CD8-positive, alpha-beta memory T cell (primary cell): Measurements from ENCODE around the gene SETD3. TPM values are rescaled to one million over a fixed set of nuclear protein-coding genes. Genes with fewer than 3 reads are reported as not detected.

Source experiments
- CTCF ChIA-PET: fragments of 350-600 bp; sonication (Branson Sonifier 250); formaldehyde crosslinking; loops from one replicate; lab custom pipeline; 2021; ENCODE audit warnings: antibody characterized with exemption; lab: Charles Lee
- POLR2A ChIA-PET: fragments of 350-600 bp; sonication (Branson Sonifier 250); formaldehyde crosslinking; loops from one replicate; lab custom pipeline; 2021; ENCODE audit warnings: antibody characterized with exemption; lab: Charles Lee
- DNase-seq, 5 donors: peaks; one replicate each; pipeline versions ENCODE4 v3.0.0 to v3.0.0-alpha.2; 2020 to 2022; ENCODE audit warnings: mixed read lengths in 1 of 5
- H3K27ac ChIP-seq: one replicate; pipeline ENCODE4 v1.7.0; 2013; ENCODE audit warnings: low read depth, mild to moderate bottlenecking, low read length, moderate library complexity
- H3K27me3 ChIP-seq: 2 replicates; pipeline ENCODE4 v1.7.0; 2013; ENCODE audit warnings: low read length, mild to moderate bottlenecking; ENCODE audit not compliant: insufficient read depth, poor library complexity, severe bottlenecking
- H3K36me3 ChIP-seq: 2 replicates; pipeline ENCODE4 v1.7.0; 2013; ENCODE audit warnings: mild to moderate bottlenecking, low read length, moderate library complexity; ENCODE audit not compliant: insufficient read depth
- H3K4me1 ChIP-seq: 2 replicates; pipeline ENCODE4 v1.7.0; 2013; ENCODE audit warnings: mild to moderate bottlenecking, low read length, moderate library complexity; ENCODE audit not compliant: insufficient read depth
- H3K4me3 ChIP-seq: 2 replicates; pipeline ENCODE4 v1.7.0; 2013; ENCODE audit warnings: mild to moderate bottlenecking, low read length
- H3K9me3 ChIP-seq: 2 replicates; pipeline ENCODE4 v1.7.0; 2013; ENCODE audit warnings: mild to moderate bottlenecking, low read length
- H3K27ac Mint-ChIP-seq, 8 donors: one replicate each; pipeline ENCODE4 v1.8.0; 2020 to 2021; ENCODE audit warnings: mixed read lengths in 8 of 8, mild to moderate bottlenecking in 6 of 8, inconsistent platforms in 3 of 8, moderate library complexity in 3 of 8
- H3K27me3 Mint-ChIP-seq, 2 donors: one replicate each; pipeline ENCODE4 v1.8.0; 2020 to 2021; ENCODE audit warnings: mixed read lengths in 2 of 2, mild to moderate bottlenecking in 1 of 2, moderate library complexity in 1 of 2
- H3K36me3 Mint-ChIP-seq, 3 donors: one replicate each; pipeline ENCODE4 v1.8.0; 2020 to 2021; ENCODE audit warnings: mixed read lengths in 3 of 3, inconsistent platforms in 1 of 3, mild to moderate bottlenecking in 1 of 3
- H3K4me1 Mint-ChIP-seq, 3 donors: one replicate each; pipeline ENCODE4 v1.8.0; 2020 to 2021; ENCODE audit warnings: mixed read lengths in 3 of 3, inconsistent platforms in 1 of 3, mild to moderate bottlenecking in 1 of 3
- H3K4me3 Mint-ChIP-seq, 7 donors: one replicate each; pipeline ENCODE4 v1.8.0; 2020 to 2021; ENCODE audit warnings: mixed read lengths in 7 of 7, mild to moderate bottlenecking in 6 of 7, moderate library complexity in 4 of 7, inconsistent platforms in 2 of 7
- H3K9me3 Mint-ChIP-seq, 5 donors: one replicate each; pipeline ENCODE4 v1.8.0; 2020 to 2022; ENCODE audit warnings: mixed read lengths in 5 of 5, mild to moderate bottlenecking in 3 of 5, moderate library complexity in 2 of 5, inconsistent platforms in 1 of 5
- polyA plus RNA-seq: library from polyadenylated mRNA; unstranded; fragments of 300-500 nt; fragmentation: Illumina TruSeq; gene quantifications from one replicate; pipeline ENCODE4 v1.2.3, GENCODE V29; 2021
- total RNA-seq, 2 experiments: library from RNA; stranded (reverse); gene quantifications; one replicate each; pipeline ENCODE4 v1.2.3, GENCODE V29; 2021

SETD3 gene
- total and polyA plus RNA-seq, 3 experiments from 2014 or later: 52.1 to 57.9 (median 57.1) TPM

DNA sequence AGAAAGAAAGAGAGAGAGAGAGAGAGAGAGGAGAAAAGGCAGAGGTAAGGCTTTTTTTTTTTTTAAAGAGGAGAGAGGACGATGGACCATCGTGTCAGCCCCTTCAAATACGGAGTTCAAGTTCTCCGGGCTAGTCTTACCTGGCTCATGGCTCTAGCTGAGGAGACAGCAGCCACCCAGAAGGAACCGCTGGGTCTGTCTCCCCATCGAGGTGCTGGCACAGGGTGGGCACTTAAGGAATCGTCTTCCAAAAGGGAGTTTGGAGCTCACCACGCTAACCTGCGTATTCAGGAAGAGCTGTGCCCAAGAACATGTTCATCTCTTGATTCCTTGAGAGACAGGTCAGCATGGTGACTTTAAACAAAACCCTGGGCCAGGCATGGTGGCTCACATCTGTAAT, 102.7 kb downstream of the SETD3 start:
- no peaks in the 10 kb centered on the region for H3K36me3 ChIP-seq
- no peak overlapping the region for H3K4me3 ChIP-seq
- H3K4me1 ChIP-seq: no peaks in the 10 kb centered on the region
- no peaks in the 10 kb centered on the region for H3K27me3 ChIP-seq
- H3K27ac ChIP-seq: no peak overlapping the region
- H3K9me3 ChIP-seq: no peaks in the 10 kb centered on the region
- POLR2A ChIA-PET: no interaction called here
- Mint-ChIP-seq H3K4me3 (no peak overlapping the region), H3K36me3 (no peaks in the 10 kb centered on the region), H3K4me1 (peaks cover 5 to 9% (median 5%) of the 10 kb centered on the region in 3 donors), H3K27me3 (peaks cover 9 to 40% of the 10 kb centered on the region in 2 donors), H3K9me3 (no peaks in the 10 kb centered on the region), H3K27ac (no peak overlapping the region)
- DNase-seq: no peak
- CTCF ChIA-PET: interaction anchor here (1.2 kb wide), 1 partner anchor 15 kb away, joined by 3 read pairs; no protein-coding TSS in a partner anchor

- no peak overlapping the region for H3K27ac ChIP-seq
- H3K9me3 ChIP-seq: no peaks in the 10 kb centered on the region
- no peaks in the 10 kb centered on the region for H3K36me3 ChIP-seq
- no peaks in the 10 kb centered on the region for H3K27me3 ChIP-seq
- CTCF ChIA-PET: no interaction called here
- peaks cover 0 to 9% (median 0%) of the 10 kb centered on the region in 3 donors for H3K36me3 Mint-ChIP-seq
- no peaks in the 10 kb centered on the region for H3K4me1 ChIP-seq
- no peak for DNase-seq
- no peak overlapping the region for H3K4me3 ChIP-seq
- no peaks in the 10 kb centered on the region for H3K9me3 Mint-ChIP-seq
- H3K4me3 Mint-ChIP-seq: no peak overlapping the region
- no peaks in the 10 kb centered on the region for H3K4me1 Mint-ChIP-seq
- POLR2A ChIA-PET: no interaction called here
- H3K27ac Mint-ChIP-seq: no peak overlapping the region
- peaks cover 7 to 33% of the 10 kb centered on the region in 2 donors for H3K27me3 Mint-ChIP-seq
Observed at GRCh38 chr14:99374964-99375363, 105.7 kb downstream of the SETD3 start.

GRCh38 chr14:99363616-99364290, 116.9 kb downstream of the SETD3 start:
- Histone ChIP-seq H3K4me3 (no peak overlapping the region), H3K9me3 (no peaks in the 10 kb centered on the region), H3K27ac (no peak overlapping the region), H3K27me3 (no peaks in the 10 kb centered on the region), H3K4me1 (no peaks in the 10 kb centered on the region), H3K36me3 (no peaks in the 10 kb centered on the region)
- Mint-ChIP-seq H3K27me3 (peaks cover 0 to 12% of the 10 kb centered on the region in 2 donors), H3K27ac (no peak overlapping the region), H3K4me1 (no peaks in the 10 kb centered on the region), H3K4me3 (no peak overlapping the region), H3K36me3 (no peaks in the 10 kb centered on the region), H3K9me3 (no peaks in the 10 kb centered on the region)
- CTCF ChIA-PET: no interaction called here
- no peak for DNase-seq
- POLR2A ChIA-PET: no interaction called here

GRCh38 chr14:99363051-99363450, 117.6 kb downstream of the SETD3 start:
- Histone ChIP-seq H3K36me3 (no peaks in the 10 kb centered on the region), H3K4me1 (no peaks in the 10 kb centered on the region), H3K9me3 (no peaks in the 10 kb centered on the region), H3K4me3 (no peak overlapping the region), H3K27me3 (no peaks in the 10 kb centered on the region), H3K27ac (no peak overlapping the region)
- Mint-ChIP-seq H3K4me1 (no peaks in the 10 kb centered on the region), H3K36me3 (no peaks in the 10 kb centered on the region), H3K4me3 (no peak overlapping the region), H3K9me3 (no peaks in the 10 kb centered on the region), H3K27me3 (peaks cover 0 to 9% of the 10 kb centered on the region in 2 donors), H3K27ac (no peak overlapping the region)
- DNase-seq: no peak
- ChIA-PET CTCF (no interaction called here), POLR2A (no interaction called here)

DNA sequence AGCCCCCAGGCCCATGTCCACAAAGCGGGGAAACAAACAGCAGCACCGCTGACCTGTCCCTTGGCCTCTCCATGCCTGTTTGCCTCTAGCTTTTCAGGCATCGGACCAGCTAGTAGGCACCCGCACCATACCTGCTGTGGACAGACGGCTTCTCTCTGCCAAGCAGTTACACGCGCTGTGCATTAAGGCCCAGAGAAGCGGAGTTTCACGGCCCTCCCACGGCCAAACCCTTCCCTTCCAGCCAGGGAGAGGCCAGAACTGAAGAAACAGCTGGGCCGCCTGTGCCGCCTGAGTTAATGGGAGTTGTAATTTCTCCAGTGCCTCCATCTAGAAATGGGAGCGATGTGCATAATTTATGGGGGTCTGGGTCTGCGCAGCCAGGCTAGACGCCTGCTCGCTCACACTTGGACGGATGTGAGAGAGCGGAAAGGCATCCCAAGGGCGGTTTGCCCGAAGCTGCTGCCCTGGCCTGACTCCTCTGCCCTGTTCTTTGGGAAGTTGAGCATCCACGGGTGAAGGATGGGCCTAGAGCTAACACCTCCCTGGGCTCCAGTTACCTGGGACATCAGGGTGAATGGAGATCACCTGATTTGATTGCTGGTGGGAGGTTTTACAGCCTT, 119.0 kb downstream of the SETD3 start:
- no peaks in the 10 kb centered on the region for H3K4me1 ChIP-seq
- H3K4me3 ChIP-seq: no peak overlapping the region
- no peak overlapping the region for H3K27ac ChIP-seq
- H3K36me3 Mint-ChIP-seq: no peaks in the 10 kb centered on the region
- ChIA-PET POLR2A (no interaction called here), CTCF (no interaction called here)
- H3K4me3 Mint-ChIP-seq: no peak overlapping the region
- no peaks in the 10 kb centered on the region for H3K9me3 Mint-ChIP-seq
- no peaks in the 10 kb centered on the region for H3K27me3 ChIP-seq
- no peaks in the 10 kb centered on the region for H3K4me1 Mint-ChIP-seq
- H3K36me3 ChIP-seq: no peaks in the 10 kb centered on the region
- H3K27ac Mint-ChIP-seq: no peak overlapping the region
- DNase-seq: no peak
- no peaks in the 10 kb centered on the region for H3K9me3 ChIP-seq
- H3K27me3 Mint-ChIP-seq: peaks cover 0 to 4% of the 10 kb centered on the region in 2 donors

DNA sequence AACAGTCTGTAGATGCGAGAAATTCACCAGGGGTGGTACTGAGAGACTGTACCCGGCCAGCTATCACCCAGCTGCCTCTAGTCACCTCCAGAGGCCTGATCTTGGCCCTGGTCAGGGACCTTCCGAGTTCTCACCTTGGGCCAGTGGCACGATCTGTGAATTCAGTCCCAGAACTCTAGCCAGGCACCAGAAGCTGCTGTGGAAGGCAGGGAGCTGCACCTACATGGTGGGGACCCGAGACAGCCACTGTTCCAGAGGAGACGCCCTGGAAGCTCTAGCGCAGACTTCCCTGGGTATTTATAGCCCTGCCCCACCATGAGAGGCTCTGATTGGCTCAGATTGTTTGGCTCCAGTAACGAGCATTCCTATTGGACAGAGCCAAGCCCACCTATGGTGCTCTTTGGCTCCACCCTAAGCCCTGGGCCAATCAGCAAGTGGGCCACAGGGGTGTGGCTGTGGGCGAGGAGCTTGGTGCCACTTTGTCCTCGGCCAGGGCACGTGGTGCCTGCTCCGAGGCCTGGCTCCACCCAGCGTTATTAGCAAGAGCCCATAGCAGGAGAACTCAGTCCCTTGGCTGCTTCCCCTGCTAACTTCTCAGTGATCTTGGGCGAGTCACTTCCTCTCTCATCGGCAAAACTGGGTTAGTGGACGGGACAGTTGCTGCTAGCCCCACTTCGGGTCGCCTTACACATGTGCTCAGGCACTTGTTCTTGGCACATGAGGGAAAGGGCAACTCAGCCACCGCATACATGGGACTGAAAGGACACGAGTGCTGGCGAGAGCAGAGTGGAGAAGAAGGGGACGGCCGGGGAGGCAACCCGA, 119.7 kb downstream of the SETD3 start:
- H3K4me1 Mint-ChIP-seq: no peaks in the 10 kb centered on the region
- no peaks in the 10 kb centered on the region for H3K9me3 Mint-ChIP-seq
- H3K9me3 ChIP-seq: no peaks in the 10 kb centered on the region
- no peak overlapping the region for H3K27ac ChIP-seq
- no peaks in the 10 kb centered on the region for H3K27me3 ChIP-seq
- H3K27ac Mint-ChIP-seq: no peak overlapping the region
- no peaks in the 10 kb centered on the region for H3K36me3 Mint-ChIP-seq
- no peak overlapping the region for H3K4me3 Mint-ChIP-seq
- no peaks in the 10 kb centered on the region for H3K4me1 ChIP-seq
- no peak overlapping the region for H3K4me3 ChIP-seq
- DNase-seq: no peak
- no peaks in the 10 kb centered on the region for H3K36me3 ChIP-seq
- ChIA-PET CTCF (interaction anchor here (1.4 kb wide), 1 partner anchor 10 kb away, joined by 3 read pairs; no protein-coding TSS in a partner anchor), POLR2A (no interaction called here)
- H3K27me3 Mint-ChIP-seq: peaks cover 0 to 4% of the 10 kb centered on the region in 2 donors

DNA sequence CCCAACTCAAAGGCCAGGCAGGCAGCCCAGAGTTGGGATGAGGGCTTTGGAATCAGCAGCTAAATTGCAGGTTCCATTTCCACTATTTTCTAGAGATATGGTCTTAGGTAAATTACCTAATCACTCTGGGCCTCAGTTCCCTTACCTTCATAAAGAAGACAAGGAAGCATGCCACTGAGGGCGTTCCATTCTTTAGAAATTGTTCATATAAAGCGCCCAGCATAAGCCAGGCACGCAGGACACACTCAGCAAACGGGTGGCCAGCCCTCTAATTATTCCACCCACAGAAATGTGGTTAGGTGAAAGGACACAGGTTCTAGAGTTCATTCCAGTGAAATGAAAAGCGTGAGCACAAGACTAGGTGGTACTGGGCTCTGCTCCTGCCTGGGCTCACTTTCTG, 120.8 kb downstream of the SETD3 start:
- H3K27ac Mint-ChIP-seq: no peak overlapping the region
- H3K4me3 ChIP-seq: no peak overlapping the region
- H3K36me3 ChIP-seq: no peaks in the 10 kb centered on the region
- CTCF ChIA-PET: interaction anchor here (1.2 to 1.4 kb wide), 2 partner anchors 9 to 31 kb away, joined by 3 to 5 read pairs; no protein-coding TSS in a partner anchor
- DNase-seq: no peak
- no peaks in the 10 kb centered on the region for H3K4me1 Mint-ChIP-seq
- POLR2A ChIA-PET: no interaction called here
- H3K36me3 Mint-ChIP-seq: no peaks in the 10 kb centered on the region
- H3K27ac ChIP-seq: no peak overlapping the region
- H3K27me3 Mint-ChIP-seq: peaks cover 2 to 4% of the 10 kb centered on the region in 2 donors
- H3K27me3 ChIP-seq: no peaks in the 10 kb centered on the region
- H3K4me1 ChIP-seq: no peaks in the 10 kb centered on the region
- H3K9me3 ChIP-seq: no peaks in the 10 kb centered on the region
- H3K4me3 Mint-ChIP-seq: no peak overlapping the region
- H3K9me3 Mint-ChIP-seq: no peaks in the 10 kb centered on the region

GRCh38 chr14:99357916-99358390, 122.7 kb downstream of the SETD3 start:
- POLR2A ChIA-PET: no interaction called here
- Histone ChIP-seq H3K4me1 (no peaks in the 10 kb centered on the region), H3K27me3 (no peaks in the 10 kb centered on the region), H3K36me3 (no peaks in the 10 kb centered on the region), H3K27ac (no peak overlapping the region), H3K9me3 (no peaks in the 10 kb centered on the region), H3K4me3 (no peak overlapping the region)
- Mint-ChIP-seq H3K9me3 (no peaks in the 10 kb centered on the region), H3K4me1 (no peaks in the 10 kb centered on the region), H3K36me3 (no peaks in the 10 kb centered on the region), H3K27ac (no peak overlapping the region), H3K27me3 (peaks cover 3 to 8% of the 10 kb centered on the region in 2 donors), H3K4me3 (no peak overlapping the region)
- CTCF ChIA-PET: no interaction called here
- no peak for DNase-seq
